SKM-1 (cell line): ENCODE data around the gene SPHKAP.
"Not testable (repeated sequence)": the region's sequence is repeated elsewhere in the genome, so short reads cannot be mapped to it uniquely, and the experiment has no call there.

Experiments used
- DNase-seq: peaks from one replicate; lab custom pipeline; 2025; ENCODE audit not compliant: unreplicated experiment; lab: John Stamatoyannopoulos, UW

SPHKAP gene, protein sequence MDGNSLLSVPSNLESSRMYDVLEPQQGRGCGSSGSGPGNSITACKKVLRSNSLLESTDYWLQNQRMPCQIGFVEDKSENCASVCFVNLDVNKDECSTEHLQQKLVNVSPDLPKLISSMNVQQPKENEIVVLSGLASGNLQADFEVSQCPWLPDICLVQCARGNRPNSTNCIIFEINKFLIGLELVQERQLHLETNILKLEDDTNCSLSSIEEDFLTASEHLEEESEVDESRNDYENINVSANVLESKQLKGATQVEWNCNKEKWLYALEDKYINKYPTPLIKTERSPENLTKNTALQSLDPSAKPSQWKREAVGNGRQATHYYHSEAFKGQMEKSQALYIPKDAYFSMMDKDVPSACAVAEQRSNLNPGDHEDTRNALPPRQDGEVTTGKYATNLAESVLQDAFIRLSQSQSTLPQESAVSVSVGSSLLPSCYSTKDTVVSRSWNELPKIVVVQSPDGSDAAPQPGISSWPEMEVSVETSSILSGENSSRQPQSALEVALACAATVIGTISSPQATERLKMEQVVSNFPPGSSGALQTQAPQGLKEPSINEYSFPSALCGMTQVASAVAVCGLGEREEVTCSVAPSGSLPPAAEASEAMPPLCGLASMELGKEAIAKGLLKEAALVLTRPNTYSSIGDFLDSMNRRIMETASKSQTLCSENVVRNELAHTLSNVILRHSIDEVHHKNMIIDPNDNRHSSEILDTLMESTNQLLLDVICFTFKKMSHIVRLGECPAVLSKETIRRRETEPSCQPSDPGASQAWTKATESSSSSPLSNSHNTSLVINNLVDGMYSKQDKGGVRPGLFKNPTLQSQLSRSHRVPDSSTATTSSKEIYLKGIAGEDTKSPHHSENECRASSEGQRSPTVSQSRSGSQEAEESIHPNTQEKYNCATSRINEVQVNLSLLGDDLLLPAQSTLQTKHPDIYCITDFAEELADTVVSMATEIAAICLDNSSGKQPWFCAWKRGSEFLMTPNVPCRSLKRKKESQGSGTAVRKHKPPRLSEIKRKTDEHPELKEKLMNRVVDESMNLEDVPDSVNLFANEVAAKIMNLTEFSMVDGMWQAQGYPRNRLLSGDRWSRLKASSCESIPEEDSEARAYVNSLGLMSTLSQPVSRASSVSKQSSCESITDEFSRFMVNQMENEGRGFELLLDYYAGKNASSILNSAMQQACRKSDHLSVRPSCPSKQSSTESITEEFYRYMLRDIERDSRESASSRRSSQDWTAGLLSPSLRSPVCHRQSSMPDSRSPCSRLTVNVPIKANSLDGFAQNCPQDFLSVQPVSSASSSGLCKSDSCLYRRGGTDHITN (N-terminal part only)

DNA sequence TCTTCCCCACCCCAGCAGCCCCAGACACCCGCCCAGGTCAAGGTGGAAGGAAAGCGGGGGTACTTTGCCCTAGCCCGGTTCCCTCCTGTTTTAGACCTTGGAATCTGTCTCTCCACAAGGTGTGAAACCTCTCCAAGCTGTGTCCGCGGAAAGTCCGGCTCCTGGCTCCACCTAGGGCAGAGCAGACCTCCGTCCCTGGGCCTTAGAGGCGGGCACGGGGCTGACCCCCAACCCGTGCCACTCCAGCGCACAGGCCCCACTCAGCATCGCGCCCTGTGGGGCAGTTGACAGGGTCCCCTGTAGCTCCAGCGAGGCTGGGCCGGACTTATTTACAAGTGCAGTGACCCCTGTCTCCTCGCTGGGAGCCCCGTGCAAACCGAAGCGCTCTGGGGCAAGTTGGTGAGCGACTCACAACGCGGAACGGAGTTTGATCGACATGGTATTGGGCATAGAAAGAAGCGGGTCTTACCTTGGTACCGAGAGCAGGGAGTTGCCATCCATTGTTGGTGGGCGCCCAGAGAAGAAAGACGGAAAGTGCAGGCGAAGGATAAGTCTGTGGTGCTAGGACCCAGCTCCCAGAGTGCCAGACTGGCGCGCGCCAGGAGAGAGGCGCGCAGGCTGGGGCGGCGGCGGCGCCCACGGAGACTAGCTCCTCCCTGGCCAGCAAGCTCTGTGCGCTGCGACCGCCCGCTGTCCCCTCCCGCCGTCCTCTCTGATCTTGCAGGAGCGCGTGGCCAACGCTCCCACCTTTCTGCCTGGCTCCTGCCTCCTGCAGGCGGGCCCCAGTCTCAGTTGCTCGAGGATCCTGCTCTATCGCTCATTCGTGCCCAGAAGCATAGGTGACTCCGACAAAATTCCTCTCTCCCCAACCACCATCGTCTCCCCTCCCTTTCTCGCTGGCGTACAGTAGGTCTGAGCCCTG is at the start of gene SPHKAP:
TSS of gene SPHKAP (minus strand) at position 590 of the 922 bp plus-strand sequence. CDS start at position 501, 89 bp downstream.
- no peak for DNase-seq

DNA sequence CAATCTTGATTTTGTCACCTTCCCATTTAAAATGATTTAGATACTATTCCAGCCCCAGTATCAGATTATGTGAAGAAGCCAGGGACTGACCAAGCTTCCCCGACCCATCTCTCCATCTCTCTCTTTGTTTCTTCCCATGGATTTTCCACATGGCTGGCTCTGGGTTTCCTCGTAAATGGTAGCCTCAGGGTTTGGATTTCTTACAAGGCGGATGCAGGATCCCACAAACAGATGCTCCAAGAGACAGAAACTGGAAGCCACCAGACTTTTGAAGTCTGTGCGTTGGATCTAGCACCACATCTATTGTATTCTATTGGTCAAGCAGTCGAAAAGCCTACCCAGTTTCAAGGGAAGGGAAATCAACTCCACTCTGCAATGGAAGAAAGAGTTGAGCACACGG is 46.0 kb upstream of the SPHKAP start:
- no peak for DNase-seq

DNA sequence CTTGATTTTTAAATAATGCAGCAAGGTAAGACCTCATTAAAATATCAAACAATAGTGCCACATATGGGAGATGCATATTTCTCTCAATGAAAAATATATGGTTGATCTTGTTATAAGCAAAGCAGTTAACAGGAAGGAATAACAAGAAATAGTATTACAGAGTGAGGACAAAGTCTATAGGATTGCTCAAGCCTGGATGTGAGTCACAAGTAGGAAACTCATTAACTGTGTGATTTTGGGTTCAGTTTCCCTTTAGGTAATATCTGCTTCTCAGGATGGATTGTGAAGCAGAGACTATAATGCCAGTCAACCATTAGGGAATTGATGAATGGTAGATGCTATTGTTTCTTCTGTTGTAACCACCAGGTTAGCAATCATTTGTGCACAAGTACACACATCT is 42.9 kb upstream of the SPHKAP start:
- no peak for DNase-seq

DNA sequence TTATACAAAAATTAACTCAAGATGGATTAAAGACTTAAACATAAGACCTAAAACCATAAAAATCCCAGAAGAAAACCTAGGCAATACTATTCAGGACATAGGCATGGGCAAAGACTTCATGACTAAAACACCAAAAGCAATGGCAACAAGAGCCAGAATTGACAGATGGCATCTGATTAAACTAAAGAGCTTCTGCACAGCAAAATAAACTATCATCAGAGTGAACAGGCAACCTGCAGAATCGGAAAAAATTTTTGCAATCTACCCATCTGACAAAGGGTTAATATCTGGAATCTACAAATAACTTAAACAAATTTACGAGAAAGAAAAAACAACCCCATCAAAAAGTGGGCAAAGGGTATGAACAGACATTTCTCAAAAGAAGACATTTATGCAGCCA is 37.1 kb upstream of the SPHKAP start:
- DNase-seq: not testable (repeated sequence)

DNA sequence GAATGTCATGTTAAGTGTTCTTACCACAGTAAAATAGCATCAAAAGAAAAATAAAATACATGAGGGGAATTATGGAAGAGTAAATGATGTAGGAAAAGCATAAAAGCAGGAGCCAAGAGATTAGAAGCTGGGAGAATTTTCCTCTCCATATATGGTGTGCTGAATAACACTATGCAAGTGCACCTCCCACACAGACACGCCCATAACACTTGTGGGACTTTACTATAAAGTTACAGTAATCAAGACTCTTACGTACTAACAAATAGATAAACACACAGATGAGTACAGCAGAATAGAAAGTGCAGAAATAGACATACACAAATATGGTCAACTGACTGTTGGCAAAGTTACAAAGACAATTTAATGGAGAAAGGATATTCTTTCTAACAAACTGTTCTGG is 16.0 kb upstream of the SPHKAP start:
- no peak for DNase-seq

DNA sequence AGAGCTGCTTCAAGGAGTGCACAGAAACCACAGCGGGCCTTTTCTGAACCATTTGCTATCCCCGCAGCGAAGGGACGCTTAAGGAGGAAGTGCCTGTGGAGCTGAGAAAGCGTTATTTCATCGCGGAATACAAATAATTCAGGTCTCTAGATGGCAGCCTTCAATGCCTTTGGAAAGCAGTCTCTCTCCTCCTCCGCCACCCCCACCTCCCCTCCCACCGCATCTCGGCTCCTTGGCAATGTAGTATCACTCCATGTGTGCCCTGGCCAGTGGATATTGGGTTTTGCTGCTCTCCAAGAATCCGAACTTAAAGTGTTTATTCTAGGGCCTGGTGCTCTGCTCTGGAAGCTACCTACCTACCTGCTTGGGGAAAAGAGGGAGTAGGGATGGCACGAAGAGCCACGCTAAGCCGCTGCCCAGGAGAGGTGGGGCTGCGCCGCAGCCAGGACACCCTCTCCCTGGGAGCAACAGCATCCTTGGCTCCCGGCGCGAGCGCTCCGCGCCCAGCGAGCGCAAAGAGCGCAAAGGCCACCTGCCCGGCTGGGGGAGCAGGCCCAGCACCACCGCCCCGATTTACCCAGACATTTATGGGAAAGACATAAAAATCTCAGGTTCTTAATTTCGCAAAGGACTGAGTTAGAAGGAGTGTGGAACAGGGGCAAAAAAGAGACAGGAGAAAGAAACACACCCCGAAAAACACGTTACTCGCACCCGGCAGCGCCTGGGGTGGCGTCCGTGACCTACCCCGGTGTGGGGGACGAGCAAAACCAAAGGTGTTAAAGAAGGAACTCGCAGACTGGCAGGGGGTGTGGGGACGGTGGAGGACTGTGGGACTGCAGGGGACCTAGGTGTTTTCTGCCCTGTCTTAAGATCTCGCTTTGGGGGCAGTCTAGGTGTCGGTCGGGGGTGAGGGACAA is 1.0 kb downstream of the SPHKAP start:
- DNase-seq: no peak

DNA sequence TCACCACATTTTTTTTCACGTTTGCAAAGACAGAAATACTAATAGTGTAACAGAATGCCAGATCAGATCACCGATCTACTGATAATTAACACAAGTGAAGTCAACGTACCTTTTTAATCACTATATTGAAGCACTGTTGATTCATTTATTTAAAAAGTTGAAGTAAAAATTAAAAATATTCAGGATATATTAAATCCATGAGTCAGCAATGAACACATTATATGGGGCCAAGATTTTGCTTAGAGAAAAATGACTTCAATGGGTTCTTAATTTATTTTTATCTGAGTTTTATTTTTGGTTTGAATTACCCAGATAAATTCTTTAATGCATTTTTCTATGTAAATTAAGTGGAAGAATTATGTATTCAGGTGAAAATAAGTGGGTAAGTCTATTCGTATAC is 14.2 kb downstream of the SPHKAP start:
- no peak for DNase-seq

DNA sequence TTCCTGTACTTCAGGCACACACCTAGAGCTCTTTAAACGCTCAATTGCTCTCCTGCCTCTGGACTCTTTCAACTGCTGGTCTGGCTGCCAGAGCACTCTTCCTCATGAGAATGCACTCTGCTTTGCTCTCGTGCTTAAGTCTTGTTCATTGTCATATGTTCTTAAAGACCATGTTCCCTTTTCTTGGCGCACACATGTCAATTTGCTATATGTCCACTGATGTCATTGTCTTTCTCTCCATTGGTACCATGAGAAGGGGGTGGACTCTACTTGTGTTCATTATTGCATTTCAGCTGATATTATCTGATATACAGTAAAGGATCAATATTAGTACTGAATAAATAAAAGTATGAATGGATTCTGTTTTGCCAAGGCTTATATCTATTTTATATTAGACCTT is 16.8 kb downstream of the SPHKAP start:
- DNase-seq: no peak

DNA sequence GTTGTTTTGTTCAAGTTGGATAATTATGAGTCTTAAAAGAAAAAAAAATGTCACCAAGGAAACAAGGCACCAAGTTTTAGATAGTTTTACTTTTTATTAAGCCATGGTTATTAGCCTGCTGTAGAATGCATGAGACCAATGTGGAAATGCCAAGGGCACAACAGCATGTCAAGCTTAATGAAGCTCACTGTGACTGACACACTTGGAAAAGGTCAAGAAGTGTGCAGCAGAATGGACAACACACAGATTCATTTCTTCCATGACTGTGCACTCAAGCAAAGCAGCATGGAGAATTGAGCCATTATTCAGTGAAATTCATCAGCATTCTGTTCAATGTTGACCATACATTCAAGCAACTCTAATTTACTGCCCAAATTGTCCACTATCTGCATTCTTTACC is 23.6 kb downstream of the SPHKAP start:
- no peak for DNase-seq

DNA sequence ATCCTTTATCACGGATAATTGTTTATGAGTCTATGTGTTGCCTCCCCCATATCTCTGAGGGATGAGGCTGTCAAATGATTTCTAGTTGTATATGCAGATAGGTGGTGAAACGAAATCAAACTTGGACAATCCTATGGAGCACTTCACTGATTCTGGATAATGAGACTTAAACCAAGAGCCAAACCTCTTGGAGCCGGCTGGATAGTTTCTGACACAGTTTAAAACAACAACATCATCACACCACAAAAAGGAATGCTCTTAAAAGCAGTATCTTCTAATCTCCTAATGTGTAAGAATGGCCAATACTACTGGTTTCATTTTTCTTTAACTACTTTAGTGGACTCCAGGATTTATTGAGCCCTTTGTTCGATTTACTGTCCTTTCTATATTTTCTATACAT is 36.5 kb downstream of the SPHKAP start:
- no peak for DNase-seq

DNA sequence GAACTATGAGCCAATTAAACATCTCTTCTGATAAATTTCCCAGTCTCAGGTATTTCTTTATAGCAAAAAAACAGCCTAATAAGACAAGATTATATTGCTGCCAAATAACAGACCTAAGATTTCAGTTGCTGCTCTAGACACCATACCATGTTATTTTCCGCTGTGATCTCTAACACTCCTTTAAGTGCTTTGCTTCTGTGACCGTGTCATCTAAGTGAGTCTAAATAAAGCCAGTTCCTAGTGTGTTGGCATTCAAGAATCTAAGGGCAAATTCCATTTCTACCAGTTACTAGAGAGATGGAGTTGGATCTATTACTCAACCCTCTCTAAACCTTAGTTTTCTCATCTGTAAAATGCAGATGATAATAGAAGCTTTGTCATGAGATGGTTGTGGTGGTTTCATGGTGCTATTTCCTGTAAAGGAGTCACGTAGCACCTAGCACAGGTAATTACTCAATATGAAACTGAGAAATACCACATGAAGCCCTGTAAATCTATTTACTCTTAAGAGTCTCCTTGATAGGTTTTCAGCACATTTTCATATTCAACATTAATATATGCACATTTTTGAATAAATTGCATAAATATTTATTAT is 40.5 kb downstream of the SPHKAP start:
- no peak for DNase-seq

DNA sequence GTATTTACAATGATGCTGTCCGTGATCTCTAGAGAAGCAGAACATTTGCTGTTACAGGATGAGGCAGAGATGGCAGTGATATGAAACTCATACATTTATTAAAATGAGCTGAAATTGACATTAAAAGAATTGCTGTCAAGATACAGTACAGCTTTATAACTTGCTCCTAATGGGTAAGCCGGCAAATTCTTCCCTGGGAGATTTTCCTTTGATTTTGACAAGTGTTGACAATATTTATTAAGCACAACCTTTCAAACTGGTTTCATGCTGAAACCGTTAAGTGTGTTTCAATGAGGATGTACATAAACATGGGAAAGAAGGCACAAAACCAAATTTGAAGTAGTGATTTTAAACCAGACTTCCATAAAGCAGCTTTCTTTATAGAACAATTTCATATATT is 45.5 kb downstream of the SPHKAP start:
- DNase-seq: no peak

DNA sequence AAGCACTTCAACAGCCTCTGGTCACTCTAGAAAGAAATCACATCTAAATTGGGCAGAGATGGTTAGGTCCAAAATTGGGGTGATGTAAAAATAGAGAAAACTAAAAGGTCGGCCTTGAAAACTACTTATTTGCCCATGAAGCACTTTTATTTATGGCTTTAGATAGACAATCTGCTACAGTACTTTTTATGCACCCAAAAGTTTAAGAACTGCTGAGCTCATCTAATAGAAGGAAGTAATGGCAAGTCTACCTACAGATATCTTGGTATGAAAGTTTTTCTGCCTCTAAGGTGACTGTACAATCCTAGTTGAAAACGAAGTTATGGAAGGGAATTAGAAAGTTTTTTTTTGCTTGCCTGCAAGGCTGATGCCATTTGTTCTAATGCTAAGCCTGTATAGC is 46.2 kb downstream of the SPHKAP start:
- no peak for DNase-seq

DNA sequence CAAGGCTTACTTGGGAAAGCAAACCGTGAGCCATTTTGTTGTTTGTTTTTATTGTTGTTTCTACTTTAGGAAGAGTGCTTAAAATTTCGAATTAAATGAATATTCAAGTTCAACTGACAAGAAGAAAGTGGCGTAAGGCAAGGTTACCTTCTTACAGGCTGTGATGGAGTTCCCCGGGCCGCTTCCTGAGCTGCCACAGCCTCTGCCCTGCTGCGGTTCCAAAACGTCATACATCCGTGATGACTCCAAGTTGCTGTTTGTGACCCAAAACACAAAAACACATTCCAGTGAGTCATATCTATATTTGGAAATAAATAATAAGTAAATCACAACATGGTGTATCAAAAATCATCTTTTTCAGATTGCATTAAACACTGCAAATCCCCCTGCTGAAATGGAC is 49.7 kb downstream of the SPHKAP start:
- no peak for DNase-seq

DNA sequence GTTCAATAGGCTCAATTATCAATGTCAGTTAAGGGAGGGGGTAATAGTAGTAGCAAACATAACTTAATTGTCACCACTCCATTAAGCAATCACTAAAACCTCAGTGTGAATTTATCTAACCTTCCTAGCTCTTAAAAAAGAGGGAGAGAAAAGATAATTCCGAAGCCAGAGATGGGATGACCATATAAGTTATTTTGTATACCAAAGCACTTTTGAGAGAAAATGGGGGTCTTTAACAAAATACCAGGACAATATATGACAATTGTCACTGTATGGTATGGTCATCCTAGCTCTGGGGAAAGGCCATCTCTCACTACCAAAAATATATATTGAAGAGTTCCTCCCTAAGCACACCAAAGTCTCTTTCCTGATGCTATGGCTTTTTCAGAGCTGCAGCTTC is 55.1 kb downstream of the SPHKAP start:
- no peak for DNase-seq

DNA sequence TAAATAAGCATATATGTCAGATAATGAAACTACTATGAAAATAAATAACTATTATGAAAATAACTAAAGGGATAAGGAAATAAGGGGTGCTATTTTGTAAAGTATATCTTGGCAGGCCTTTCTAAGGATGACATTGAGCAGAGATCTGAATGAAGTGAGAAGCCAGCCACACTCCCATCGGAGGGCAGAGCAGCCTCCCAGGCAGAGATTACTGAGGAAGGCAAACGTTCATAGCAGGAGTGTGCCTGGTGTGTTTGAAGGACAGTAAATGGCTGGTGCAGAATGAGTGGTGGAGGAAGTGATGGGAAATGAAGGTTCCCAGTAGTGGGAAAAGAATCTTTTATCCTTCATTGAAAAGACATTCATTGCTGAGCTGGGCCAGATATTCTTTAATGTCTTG is 62.5 kb downstream of the SPHKAP start:
- DNase-seq: no peak

DNA sequence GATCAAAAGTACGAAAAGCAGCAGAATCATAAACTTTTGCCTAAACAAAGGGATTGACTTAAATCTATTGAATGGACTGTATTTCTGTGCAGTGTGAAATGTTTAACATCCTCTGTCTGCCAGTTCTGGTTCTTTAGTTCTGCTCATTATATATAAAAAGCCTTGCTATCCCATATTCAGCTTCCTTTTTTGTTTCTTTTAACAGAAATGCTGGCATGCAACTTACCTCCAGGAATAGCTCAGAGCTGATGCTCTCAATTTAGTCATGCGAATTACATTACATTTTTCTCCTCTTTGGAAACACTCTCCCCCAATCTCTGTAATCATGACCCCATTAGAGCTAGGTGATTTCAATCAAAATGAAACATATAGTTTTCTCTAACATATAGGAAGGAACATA is 73.6 kb downstream of the SPHKAP start:
- no peak for DNase-seq

DNA sequence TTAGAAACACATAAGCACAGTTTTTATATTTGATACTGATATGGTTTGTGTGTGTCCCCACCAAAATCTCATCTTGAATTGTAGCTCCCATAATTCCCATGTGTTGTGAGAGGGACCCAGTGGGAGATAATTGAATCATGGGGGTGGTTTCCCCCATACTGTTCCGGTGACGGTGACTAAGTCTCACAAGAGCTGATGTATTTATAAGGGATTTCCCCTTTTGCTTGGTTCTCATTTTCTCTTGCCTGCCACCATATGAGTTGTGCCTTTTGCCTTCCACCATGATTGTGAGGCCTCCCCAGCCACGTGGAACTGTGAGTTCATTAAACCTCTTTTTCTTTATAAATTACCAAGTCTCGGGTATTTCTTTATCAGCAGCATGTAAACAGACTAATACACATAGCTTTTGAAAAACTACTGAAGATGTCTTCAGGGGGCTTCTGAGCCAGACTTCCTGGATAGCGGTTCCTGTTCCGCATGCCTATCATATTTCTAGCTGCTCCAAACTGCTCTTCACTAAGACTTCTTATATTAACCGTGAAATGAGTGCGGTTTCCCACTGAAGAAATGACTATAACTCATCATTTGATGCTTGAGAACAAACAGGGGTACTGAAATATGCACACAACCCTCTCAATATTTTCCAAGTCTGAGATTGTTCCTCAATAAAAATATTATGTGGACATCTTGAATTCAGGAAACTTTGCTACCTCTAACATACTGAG is 75.8 kb downstream of the SPHKAP start:
- no peak for DNase-seq
